RCC 7860 (cell line): ENCODE results near the gene EME1.
"Not testable (repeated sequence)": the region's sequence is repeated elsewhere in the genome, so short reads cannot be mapped to it uniquely, and the experiment has no call there.

ENCODE experiments used
- DNase-seq: peaks from one replicate; pipeline ENCODE4 v3.0.0-alpha.2; 2015; ENCODE audit warnings: low spot score
- FAIRE-seq: peaks from 2 replicates; lab custom pipeline; 2012; peaks lifted over from hg19 to GRCh38; lab: Jason Lieb, UNC

EME1 gene

GRCh38 chr17:50424246-50424995 is 51.4 kb downstream of the EME1 start:
- no peak for FAIRE-seq
- DNase-seq = no peak

- FAIRE-seq = no peak
- DNase-seq = no peak
Observed at GRCh38 chr17:50424996-50425681, 52.1 kb downstream of the EME1 start.

- no peak for FAIRE-seq
- no peak for DNase-seq
Observed at GRCh38 chr17:50425682-50426471, 52.8 kb downstream of the EME1 start, which contains the start of gene ACSF2. ACSF2 (plus strand) TSS chr17:50426218; CDS start chr17:50426262, 44 bp downstream.

- DNase-seq (no peak), FAIRE-seq (no peak)
Observed at GRCh38 chr17:50426472-50426782, 53.4 kb downstream of the EME1 start.

GRCh38 chr17:50426814-50427787 is 54.1 kb downstream of the EME1 start:
- FAIRE-seq (no peak), DNase-seq (peak; percentile 20)

GRCh38 chr17:50428126-50428525 is 55.1 kb downstream of the EME1 start:
- not testable (repeated sequence) for FAIRE-seq

GRCh38 chr17:50428831-50429424 is 55.9 kb downstream of the EME1 start:
- FAIRE-seq = no peak

More at GRCh38 chr17:50428126-50428525, 55.1 kb downstream of the EME1 start:
- not testable (repeated sequence) for DNase-seq

GRCh38 chr17:50429793-50430192 is 56.8 kb downstream of the EME1 start:
- no peak for FAIRE-seq
- no peak for DNase-seq

More at GRCh38 chr17:50428831-50429424, 55.9 kb downstream of the EME1 start:
- DNase-seq = no peak
